Activated CD4-positive, alpha-beta memory T cell treated with anti-CD3 and anti-CD28 coated beads for 36 hours (primary cell): Measurements from ENCODE around the gene IQCK. TPM values are rescaled to one million over a fixed set of nuclear protein-coding genes. Genes with fewer than 3 reads are reported as not detected.
A peak's percentile ranks its signal among the peaks of the same experiment; 100 is the strongest.
"Not testable (repeated sequence)": the region's sequence is repeated elsewhere in the genome, so short reads cannot be mapped to it uniquely, and the experiment has no call there.

Experiments used
- CTCF ChIA-PET: fragments of 350-600 bp; sonication (Branson Sonifier 250); formaldehyde crosslinking; loops from one replicate; lab custom pipeline; 2021; ENCODE audit warnings: antibody characterized with exemption, inconsistent platforms; lab: Charles Lee
- POLR2A ChIA-PET: fragments of 350-600 bp; sonication (Branson Sonifier 250); formaldehyde crosslinking; loops from one replicate; lab custom pipeline; 2021; ENCODE audit warnings: antibody characterized with exemption; lab: Charles Lee
- DNase-seq: peaks from one replicate; pipeline ENCODE4 v3.0.0-alpha.2; 2020
- H3K27ac Mint-ChIP-seq: one replicate; pipeline ENCODE4 v1.8.0; 2021; ENCODE audit warnings: mixed read lengths
- H3K27me3 Mint-ChIP-seq: one replicate; pipeline ENCODE4 v1.8.0; 2021; ENCODE audit warnings: mixed read lengths
- H3K36me3 Mint-ChIP-seq: one replicate; pipeline ENCODE4 v1.8.0; 2021; ENCODE audit warnings: mixed read lengths
- H3K4me1 Mint-ChIP-seq: one replicate; pipeline ENCODE4 v1.8.0; 2021; ENCODE audit warnings: low read depth, mixed read lengths
- H3K4me3 Mint-ChIP-seq: one replicate; pipeline ENCODE4 v1.8.0; 2021; ENCODE audit warnings: mild to moderate bottlenecking, mixed read lengths
- H3K9me3 Mint-ChIP-seq: one replicate; pipeline ENCODE4 v1.8.0; 2021; ENCODE audit warnings: mixed read lengths
- intact Hi-C: fragments of 100-400 bp; cut with micrococcal nuclease; formaldehyde crosslinking; loops from one replicate; pipeline ENCODE4 v1.15.1; 2023
- total RNA-seq, 2 experiments: library from RNA; stranded (reverse); gene quantifications; one replicate each; pipeline ENCODE4 v1.2.3, GENCODE V29; 2021

Gene IQCK
- total RNA-seq, 2 experiments from 2014 or later = 2.2 to 3.0 TPM

DNA sequence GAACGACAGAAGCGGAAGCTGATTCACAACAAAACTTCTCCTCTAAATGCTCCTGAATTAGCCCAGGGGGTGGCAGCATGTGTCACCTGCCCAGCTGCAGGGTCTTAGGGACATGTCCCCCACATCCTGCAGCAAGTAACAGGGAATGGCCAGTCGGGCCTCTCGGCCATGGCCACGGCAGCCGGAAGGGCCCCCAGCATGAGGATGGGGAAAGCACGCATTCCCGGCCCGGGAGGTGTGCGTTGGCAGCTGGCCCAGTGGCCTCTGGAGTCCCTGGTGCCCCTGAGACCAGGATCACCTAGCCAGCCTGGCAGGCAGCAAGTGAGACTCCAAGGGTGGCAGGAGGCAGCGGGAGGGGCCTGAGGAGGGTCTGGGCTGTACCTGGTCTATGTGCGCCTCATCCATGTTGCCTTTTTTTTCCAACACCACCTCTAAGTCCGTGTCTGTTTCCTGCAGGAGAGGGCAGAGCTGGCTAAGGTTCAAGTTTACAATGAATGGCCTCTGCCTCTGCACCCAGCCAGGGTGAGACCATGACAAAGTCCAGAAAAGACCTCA is 7.0 kb upstream of the IQCK start:
- H3K27ac Mint-ChIP-seq = no peak overlapping the region
- peaks cover 35% of the 10 kb centered on the region for H3K36me3 Mint-ChIP-seq
- intact Hi-C loops = loop anchor here (10.0 kb wide), 2 partner anchors 126 to 174 kb away; partner anchors contain the start of gene GPRC5B
- H3K4me1 Mint-ChIP-seq = peaks cover 20% of the 10 kb centered on the region
- no peaks in the 10 kb centered on the region for H3K9me3 Mint-ChIP-seq
- DNase-seq = no peak
- CTCF ChIA-PET = interaction anchor here (1.0 kb wide), 1 partner anchor 12 kb away, joined by 3 read pairs; no protein-coding TSS in a partner anchor
- H3K27me3 Mint-ChIP-seq = no peaks in the 10 kb centered on the region
- H3K4me3 Mint-ChIP-seq = no peak overlapping the region
- POLR2A ChIA-PET = no interaction called here

DNA sequence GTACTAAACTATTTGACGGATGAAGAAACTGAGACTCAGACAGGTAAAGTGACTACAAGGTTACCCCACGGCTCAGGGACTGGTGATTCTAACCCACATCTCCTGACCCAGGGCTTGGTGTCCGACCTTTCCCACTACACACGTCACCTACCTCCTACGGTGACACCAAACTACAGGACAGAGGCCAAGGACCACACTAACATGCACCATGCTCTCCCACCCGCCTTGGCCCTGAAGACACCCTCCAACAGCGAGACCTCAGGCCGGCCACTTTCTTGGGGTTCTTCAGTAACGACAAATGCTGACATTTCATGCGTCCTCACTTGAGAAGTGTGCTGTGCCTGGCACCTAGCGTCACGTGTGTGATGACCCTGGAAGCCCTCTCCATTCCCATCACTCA is 6.4 kb upstream of the IQCK start:
- ChIA-PET POLR2A (no interaction called here), CTCF (no interaction called here)
- Mint-ChIP-seq H3K27me3 (no peaks in the 10 kb centered on the region), H3K4me1 (peaks cover 25% of the 10 kb centered on the region), H3K27ac (no peak overlapping the region), H3K36me3 (peaks cover 33% of the 10 kb centered on the region), H3K9me3 (no peaks in the 10 kb centered on the region), H3K4me3 (no peak overlapping the region)
- intact Hi-C loops = loop anchor here (10.0 kb wide), 2 partner anchors 127 to 173 kb away; partner anchors contain the start of gene GPRC5B
- no peak for DNase-seq

DNA sequence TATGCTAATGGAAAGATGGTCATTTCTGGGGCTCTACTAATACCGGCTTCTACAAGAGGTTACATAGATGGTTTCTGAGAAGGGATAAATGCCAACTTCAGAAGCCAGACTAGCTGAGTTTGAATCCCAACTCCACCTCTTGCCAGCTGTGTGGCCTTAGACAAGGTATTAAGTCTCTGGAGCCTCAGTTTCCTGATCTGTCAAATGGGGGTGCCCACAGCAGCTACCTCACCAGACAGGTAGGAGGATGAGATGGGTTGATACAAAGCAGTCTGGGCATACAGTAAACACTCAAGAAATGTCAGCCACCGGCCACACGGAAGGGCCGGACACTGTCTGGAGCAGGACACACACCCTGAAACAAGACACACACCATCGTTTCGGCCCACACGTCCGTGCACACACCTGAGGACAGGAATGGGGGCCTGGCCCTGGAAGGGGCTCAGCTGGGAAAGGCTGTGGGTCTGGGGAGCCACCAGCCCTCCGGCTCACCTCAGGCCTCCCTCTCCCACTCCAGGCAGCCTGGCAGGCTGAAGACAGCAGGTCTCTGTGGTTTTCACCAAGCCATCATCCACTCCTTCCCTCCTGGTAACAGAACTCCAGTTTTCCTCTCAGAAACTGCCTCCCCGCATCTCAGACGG is 5.5 kb upstream of the IQCK start:
- Mint-ChIP-seq H3K36me3 (peaks cover 33% of the 10 kb centered on the region), H3K27me3 (no peaks in the 10 kb centered on the region), H3K27ac (no peak overlapping the region), H3K4me1 (peaks cover 32% of the 10 kb centered on the region), H3K9me3 (no peaks in the 10 kb centered on the region), H3K4me3 (no peak overlapping the region)
- no peak for DNase-seq
- CTCF ChIA-PET = no interaction called here
- POLR2A ChIA-PET = interaction anchor here (1.7 kb wide), 1 partner anchor 16 kb away, joined by 3 read pairs; no protein-coding TSS in a partner anchor
- intact Hi-C loops = loop anchor here (10.0 kb wide), 2 partner anchors 128 to 172 kb away; partner anchors contain the start of gene GPRC5B

DNA sequence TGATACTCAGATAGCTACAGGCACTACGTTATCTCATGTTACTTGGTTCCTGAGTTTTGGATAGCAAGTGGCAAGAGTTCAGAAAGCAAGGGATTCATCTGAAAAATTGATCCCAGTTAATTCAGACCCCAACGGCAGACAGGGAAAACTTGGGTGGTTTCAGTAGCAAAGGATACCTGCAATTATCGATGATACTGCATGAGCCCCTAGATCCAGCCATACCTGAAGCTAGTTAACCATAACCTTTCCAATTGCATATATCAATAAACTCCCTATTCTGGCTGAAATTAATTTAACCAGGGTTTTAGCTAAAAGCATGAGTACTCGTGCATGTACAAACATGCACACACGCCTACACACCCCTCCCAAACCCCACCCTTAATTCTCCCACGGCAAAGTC is 4.4 kb upstream of the IQCK start:
- H3K27me3 Mint-ChIP-seq = no peaks in the 10 kb centered on the region
- peaks cover 32% of the 10 kb centered on the region for H3K4me1 Mint-ChIP-seq
- intact Hi-C loops = loop anchor here (10.0 kb wide), 2 partner anchors 129 to 171 kb away; partner anchors contain the start of gene GPRC5B
- no peak overlapping the region for H3K4me3 Mint-ChIP-seq
- H3K36me3 Mint-ChIP-seq = peaks cover 33% of the 10 kb centered on the region
- CTCF ChIA-PET = no interaction called here
- no peaks in the 10 kb centered on the region for H3K9me3 Mint-ChIP-seq
- no peak for DNase-seq
- no peak overlapping the region for H3K27ac Mint-ChIP-seq
- POLR2A ChIA-PET = interaction anchor here (1.1 to 1.7 kb wide), 2 partner anchors 18 to 157 kb away, joined by 3 read pairs; no protein-coding TSS in a partner anchor

DNA sequence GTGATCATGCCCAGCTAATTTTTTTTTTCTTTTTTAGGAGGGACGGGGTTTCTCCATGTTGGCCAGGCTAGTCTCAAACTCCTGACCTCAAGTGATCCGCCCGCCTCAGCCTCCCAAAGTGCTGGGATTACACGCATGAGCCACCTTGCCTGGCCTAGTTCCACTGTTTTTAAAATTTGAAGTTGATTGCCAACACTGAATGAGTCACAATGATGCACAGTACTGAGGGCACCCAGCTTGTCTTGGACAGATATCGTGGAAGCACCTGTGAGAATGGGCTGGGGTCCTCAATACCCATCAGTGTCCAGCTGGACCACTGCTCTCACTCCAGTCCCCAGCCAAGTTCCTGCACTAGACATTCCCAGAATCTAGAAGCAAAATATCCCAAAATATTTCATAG is 2.5 kb upstream of the IQCK start:
- intact Hi-C loops = loop anchor here (10.0 kb wide), 2 partner anchors 131 to 169 kb away; partner anchors contain the start of gene GPRC5B
- H3K9me3 Mint-ChIP-seq = no peaks in the 10 kb centered on the region
- CTCF ChIA-PET = no interaction called here

DNA sequence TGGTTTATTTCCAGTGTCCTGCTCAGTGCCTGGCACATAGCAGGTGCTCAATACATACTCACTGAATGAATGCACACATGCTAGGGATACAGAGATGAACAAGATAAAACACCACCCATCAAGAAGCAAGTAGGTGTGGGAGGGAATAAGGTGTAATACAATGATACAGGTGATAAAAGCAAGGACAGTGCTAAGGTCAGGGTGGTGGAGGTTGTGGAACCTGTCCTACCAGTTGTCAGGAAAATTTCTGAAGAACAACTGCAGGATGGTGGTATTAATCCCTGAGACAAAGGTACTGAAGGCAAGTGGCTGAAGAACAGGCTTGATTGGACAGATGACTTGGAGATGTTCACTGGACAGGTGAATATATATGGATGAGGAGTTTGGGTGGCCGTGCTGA is 1.9 kb upstream of the IQCK start:
- no peak for DNase-seq
- Mint-ChIP-seq H3K36me3 (peaks cover 23% of the 10 kb centered on the region), H3K4me3 (peak overlapping the region; percentile 92), H3K27me3 (no peaks in the 10 kb centered on the region), H3K4me1 (peaks cover 30% of the 10 kb centered on the region), H3K9me3 (no peaks in the 10 kb centered on the region), H3K27ac (no peak overlapping the region)
- intact Hi-C loops = loop anchor here (10.0 kb wide), 2 partner anchors 131 to 169 kb away; partner anchors contain the start of gene GPRC5B
- ChIA-PET POLR2A (no interaction called here), CTCF (no interaction called here)

More for the DNA sequence above, 2.5 kb upstream of the IQCK start:
- H3K36me3 Mint-ChIP-seq = peaks cover 23% of the 10 kb centered on the region
- H3K27me3 Mint-ChIP-seq = no peaks in the 10 kb centered on the region
- H3K4me3 Mint-ChIP-seq = no peak overlapping the region
- DNase-seq = no peak
- H3K4me1 Mint-ChIP-seq = peaks cover 30% of the 10 kb centered on the region
- H3K27ac Mint-ChIP-seq = no peak overlapping the region
- POLR2A ChIA-PET = no interaction called here

DNA sequence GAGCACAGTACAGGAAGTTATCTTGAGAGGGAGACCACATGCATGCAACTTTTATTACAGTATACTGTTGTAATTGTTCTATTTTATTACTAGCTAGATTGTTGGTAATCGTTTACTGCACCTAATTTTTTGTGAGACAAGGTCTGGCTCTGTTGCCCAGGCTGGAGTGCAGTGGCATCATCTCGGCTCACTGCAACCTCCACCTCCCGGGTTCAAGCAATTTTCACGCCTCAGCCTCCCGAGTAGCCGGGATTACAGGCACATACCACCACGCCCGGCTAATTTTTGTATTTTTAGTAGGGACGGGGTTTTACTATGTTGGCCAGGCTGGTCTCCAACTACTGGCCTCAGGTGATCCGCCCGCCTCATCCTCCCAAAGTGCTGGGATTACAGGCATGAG is 1.3 kb upstream of the IQCK start:
- peaks cover 17% of the 10 kb centered on the region for H3K36me3 Mint-ChIP-seq
- CTCF ChIA-PET, POLR2A ChIA-PET, H3K9me3 Mint-ChIP-seq, H3K27me3 Mint-ChIP-seq, DNase-seq, H3K27ac Mint-ChIP-seq: not testable (repeated sequence)
- peaks cover 27% of the 10 kb centered on the region for H3K4me1 Mint-ChIP-seq
- intact Hi-C loops = loop anchor here (10.0 kb wide), 2 partner anchors 132 to 168 kb away; partner anchors contain the start of gene GPRC5B
- H3K4me3 Mint-ChIP-seq = peak overlapping the region; percentile 92

DNA sequence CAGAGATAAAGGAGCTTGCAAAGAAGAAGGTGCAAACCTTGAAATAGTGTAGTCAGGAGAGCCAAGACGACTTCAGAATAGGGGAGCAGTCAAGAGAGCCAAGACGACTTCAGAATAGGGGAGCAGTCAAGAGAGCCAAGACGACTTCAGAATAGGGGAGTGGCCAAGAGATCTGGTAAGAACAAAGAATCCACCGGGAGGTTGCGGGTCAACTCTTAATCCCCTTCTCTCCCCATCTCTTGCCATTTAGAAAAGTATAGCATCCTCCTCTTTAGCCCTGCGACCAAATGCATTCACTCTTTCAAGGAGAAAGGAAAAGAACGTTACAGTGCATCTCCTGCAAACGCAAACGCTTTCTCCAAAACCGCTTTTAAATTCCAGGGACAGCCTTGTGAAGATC is 757 bp upstream of the IQCK start:
- peak overlapping the region; percentile 79 for H3K27ac Mint-ChIP-seq
- peaks cover 17% of the 10 kb centered on the region for H3K36me3 Mint-ChIP-seq
- no peaks in the 10 kb centered on the region for H3K9me3 Mint-ChIP-seq
- CTCF ChIA-PET = interaction anchor here (0.6 to 1.7 kb wide), 5 partner anchors 14 to 215 kb away, joined by 3 to 8 read pairs (median 5); partner anchors contain the start of genes GPRC5B and VPS35L
- DNase-seq = no peak
- no peaks in the 10 kb centered on the region for H3K27me3 Mint-ChIP-seq
- POLR2A ChIA-PET = interaction anchor here (1.0 kb wide), 1 partner anchor 204 kb away, joined by 3 read pairs; no protein-coding TSS in a partner anchor
- peaks cover 27% of the 10 kb centered on the region for H3K4me1 Mint-ChIP-seq
- intact Hi-C loops = loop anchor here (10.0 kb wide), 2 partner anchors 133 to 167 kb away; partner anchors contain the start of gene GPRC5B
- peak overlapping the region; percentile 92 for H3K4me3 Mint-ChIP-seq

DNA sequence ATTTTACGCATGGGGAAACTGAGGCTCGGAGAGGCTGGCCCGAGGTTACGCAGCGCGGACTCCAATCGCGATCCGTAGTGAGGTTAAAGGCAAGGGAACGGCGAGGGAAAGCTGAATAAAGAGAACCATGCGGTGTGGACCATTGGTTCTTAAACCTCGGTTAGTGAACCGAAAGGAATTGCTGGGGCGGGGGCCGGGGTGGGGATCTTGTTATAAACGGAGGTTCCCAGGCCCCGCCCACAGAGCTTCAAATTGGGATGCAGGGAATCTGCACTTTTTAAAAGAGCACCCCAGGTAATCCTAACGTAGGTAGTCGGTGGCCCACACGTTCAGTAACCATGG is 524 bp downstream of the IQCK start:
- ChIA-PET CTCF (interaction anchor here (1.6 to 1.7 kb wide), 3 partner anchors 13 to 168 kb away, joined by 5 to 8 read pairs (median 6); partner anchors contain the start of gene VPS35L), POLR2A (interaction anchor here (0.6 to 1.0 kb wide), 2 partner anchors 61 to 205 kb away, joined by 3 read pairs; no protein-coding TSS in a partner anchor)
- Mint-ChIP-seq H3K9me3 (no peaks in the 10 kb centered on the region), H3K4me3 (peak overlapping the region; percentile 92), H3K36me3 (peaks cover 12% of the 10 kb centered on the region), H3K27me3 (no peaks in the 10 kb centered on the region), H3K27ac (no peak overlapping the region), H3K4me1 (peaks cover 27% of the 10 kb centered on the region)
- intact Hi-C loops = loop anchor here (1.0 to 10.0 kb wide), 4 partner anchors 134 to 196 kb away; partner anchors contain the start of genes GDE1, GPRC5B and VPS35L
- peak; percentile 26 for DNase-seq

DNA sequence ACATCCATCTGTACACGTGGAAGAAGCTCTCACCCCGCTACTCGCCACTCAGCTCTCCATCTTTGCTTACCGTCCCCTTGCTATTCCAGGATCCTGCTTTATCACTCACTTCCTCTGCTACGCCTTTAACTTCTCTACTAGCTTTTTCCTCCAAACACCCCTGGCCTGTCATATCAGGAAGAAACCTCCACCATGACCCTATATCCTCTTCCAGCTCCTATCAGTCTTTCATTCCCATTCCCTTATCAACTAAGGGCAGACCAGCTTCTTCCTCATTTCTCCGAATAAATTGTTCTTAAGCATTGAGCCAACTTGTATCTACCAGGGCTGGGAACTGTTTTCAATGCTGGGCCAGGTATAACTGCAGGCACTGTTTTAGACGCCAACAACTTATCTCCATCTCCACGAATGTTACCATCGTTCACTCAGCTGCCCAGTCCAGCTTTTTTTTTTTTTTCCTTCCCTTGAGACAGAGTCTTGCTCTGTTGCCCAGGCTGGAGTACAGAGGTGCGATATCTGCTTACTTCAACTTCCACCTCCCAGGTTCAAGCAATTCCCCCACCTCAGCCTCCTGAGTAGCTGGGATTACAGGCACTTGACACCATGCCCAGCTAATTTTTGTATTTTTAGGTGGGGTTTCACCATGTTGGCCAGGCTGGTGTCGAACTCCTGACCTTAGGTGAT is 4.3 kb downstream of the IQCK start:
- H3K27ac Mint-ChIP-seq = no peak overlapping the region
- no peaks in the 10 kb centered on the region for H3K9me3 Mint-ChIP-seq

DNA sequence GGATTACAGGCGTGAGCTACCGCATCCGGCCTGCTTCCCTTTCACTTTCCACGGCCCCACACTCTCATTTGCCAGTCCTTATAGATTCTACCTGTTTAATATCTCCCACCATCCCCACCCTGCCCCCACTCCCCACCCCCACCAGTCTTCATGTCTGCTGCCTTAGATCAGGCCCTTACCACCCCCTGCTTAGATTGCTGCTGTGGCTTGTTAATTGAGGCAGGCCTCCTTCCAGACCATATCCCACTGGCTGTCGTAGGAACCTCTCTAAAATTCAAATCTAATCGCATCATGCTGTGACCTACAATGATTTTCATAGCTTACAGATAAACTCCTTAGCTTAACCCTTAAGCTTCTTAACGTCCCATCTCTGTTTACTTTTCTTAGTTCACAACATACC is 4.9 kb downstream of the IQCK start:
- ChIA-PET POLR2A (no interaction called here), CTCF (no interaction called here)
- H3K27me3 Mint-ChIP-seq = no peaks in the 10 kb centered on the region
- no peak overlapping the region for H3K27ac Mint-ChIP-seq
- H3K4me3 Mint-ChIP-seq = no peak overlapping the region
- intact Hi-C loops = no loop called here
- no peaks in the 10 kb centered on the region for H3K9me3 Mint-ChIP-seq
- no peaks in the 10 kb centered on the region for H3K36me3 Mint-ChIP-seq
- DNase-seq = no peak
- H3K4me1 Mint-ChIP-seq = peaks cover 4% of the 10 kb centered on the region

More for the DNA sequence above, 4.3 kb downstream of the IQCK start:
- Mint-ChIP-seq H3K27me3 (no peaks in the 10 kb centered on the region), H3K4me1 (peaks cover 4% of the 10 kb centered on the region), H3K4me3 (no peak overlapping the region), H3K36me3 (no peaks in the 10 kb centered on the region)
- intact Hi-C loops = no loop called here
- POLR2A ChIA-PET = no interaction called here
- no peak for DNase-seq
- CTCF ChIA-PET = no interaction called here

DNA sequence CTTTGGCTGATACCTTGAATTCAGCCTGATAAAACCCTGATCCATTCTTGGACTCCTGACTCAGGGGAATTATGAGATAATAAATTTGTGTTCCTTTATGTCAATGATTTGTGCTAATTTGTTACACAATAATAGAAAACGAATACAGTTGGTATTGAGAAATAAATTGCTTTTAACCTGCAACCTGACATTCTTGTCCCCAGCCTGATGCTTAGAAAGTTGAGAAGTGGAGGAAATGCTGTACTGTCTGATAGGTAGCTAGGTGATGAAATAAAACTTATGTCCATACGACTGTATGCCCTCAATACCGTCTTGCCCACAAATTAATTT is 10.5 kb downstream of the IQCK start:
- CTCF ChIA-PET = no interaction called here
- peaks cover 2% of the 10 kb centered on the region for H3K36me3 Mint-ChIP-seq
- intact Hi-C loops = no loop called here
- no peaks in the 10 kb centered on the region for H3K27me3 Mint-ChIP-seq
- H3K9me3 Mint-ChIP-seq = no peaks in the 10 kb centered on the region
- H3K4me1 Mint-ChIP-seq = no peaks in the 10 kb centered on the region
- no peak for DNase-seq
- POLR2A ChIA-PET = no interaction called here
- H3K27ac Mint-ChIP-seq = no peak overlapping the region
- no peak overlapping the region for H3K4me3 Mint-ChIP-seq
